Uterus (tissue), 2 donors: ENCODE data around the gene KLK12.

ENCODE experiments used
- POLR2A ChIP-seq, 2 donors: fragments of 450-650 bp; IDR thresholded peaks; one replicate each; pipeline ENCODE4 v1.6.1; 2016; ENCODE audit warnings: antibody characterized with exemption in 2 of 2, mild to moderate bottlenecking in 1 of 2, moderate library complexity in 1 of 2
- TF ChIP-seq, protein P1 (sequence below), 4 experiments: fragments of 200-600 bp in 2 of 4; fragments of 450-650 bp in 2 of 4; sonication (generic) in 2 of 4; IDR thresholded peaks; one replicate each; pipeline ENCODE4 v1.5.1; 2016 to 2019; ENCODE audit warnings: antibody characterized with exemption in 4 of 4, mild to moderate bottlenecking in 2 of 4, moderate library complexity in 1 of 4

DNA sequence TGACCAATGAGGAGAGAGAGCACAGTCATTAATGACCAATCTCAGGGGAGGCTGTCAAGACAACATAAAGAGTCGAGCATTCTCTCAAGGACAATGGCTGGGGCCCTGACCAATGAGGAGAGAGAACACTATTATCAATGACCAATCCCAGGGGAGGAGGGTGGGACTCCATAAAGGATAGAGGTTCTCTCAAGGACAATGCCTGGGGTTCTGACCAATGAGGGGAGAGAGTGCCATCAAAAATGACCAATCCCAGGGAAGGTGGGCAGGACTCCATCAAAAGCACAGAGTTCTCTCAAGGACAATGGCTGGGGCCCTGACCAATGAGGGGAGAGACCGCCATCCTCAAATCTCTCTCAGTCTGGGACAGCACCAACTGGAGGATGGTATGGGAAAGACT, 5.1 kb downstream of the KLK12 start:
- TF ChIP-seq, protein P1, sequence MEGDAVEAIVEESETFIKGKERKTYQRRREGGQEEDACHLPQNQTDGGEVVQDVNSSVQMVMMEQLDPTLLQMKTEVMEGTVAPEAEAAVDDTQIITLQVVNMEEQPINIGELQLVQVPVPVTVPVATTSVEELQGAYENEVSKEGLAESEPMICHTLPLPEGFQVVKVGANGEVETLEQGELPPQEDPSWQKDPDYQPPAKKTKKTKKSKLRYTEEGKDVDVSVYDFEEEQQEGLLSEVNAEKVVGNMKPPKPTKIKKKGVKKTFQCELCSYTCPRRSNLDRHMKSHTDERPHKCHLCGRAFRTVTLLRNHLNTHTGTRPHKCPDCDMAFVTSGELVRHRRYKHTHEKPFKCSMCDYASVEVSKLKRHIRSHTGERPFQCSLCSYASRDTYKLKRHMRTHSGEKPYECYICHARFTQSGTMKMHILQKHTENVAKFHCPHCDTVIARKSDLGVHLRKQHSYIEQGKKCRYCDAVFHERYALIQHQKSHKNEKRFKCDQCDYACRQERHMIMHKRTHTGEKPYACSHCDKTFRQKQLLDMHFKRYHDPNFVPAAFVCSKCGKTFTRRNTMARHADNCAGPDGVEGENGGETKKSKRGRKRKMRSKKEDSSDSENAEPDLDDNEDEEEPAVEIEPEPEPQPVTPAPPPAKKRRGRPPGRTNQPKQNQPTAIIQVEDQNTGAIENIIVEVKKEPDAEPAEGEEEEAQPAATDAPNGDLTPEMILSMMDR (IDR thresholded peaks at IDR 0.05) = no peak
- TF ChIP-seq POLR2A (IDR thresholded peaks at IDR 0.05) = no peak
